Testis (tissue), 3 donors: Measurements from ENCODE around the gene PRPH2. TPM values are rescaled to one million over a fixed set of nuclear protein-coding genes. Genes with fewer than 3 reads are reported as not detected.

Experiments used
- DNase-seq: peaks from one replicate; pipeline ENCODE4 v3.0.0-alpha.2; 2019
- H3K27ac ChIP-seq, 2 donors: fragments of 200-600 bp; sonication (generic); one replicate each; pipeline ENCODE4 v1.5.1; 2019
- H3K27me3 ChIP-seq: fragments of 200-600 bp; sonication (generic); one replicate; pipeline ENCODE4 v1.5.1; 2019
- H3K36me3 ChIP-seq: fragments of 200-600 bp; sonication (generic); one replicate; pipeline ENCODE4 v1.5.1; 2017; ENCODE audit warnings: low read depth; ENCODE audit errors: missing control alignments
- H3K4me1 ChIP-seq: fragments of 200-600 bp; sonication (generic); one replicate; pipeline ENCODE4 v1.5.1; 2019
- H3K4me3 ChIP-seq, 2 donors: fragments of 200-600 bp; sonication (generic); one replicate each; pipeline ENCODE4 v1.5.1; 2017 to 2019
- H3K9me3 ChIP-seq: fragments of 200-600 bp; sonication (generic); one replicate; pipeline ENCODE4 v1.5.1; 2017
- POLR2A ChIP-seq: fragments of 450-650 bp; IDR thresholded peaks from one replicate; pipeline ENCODE4 v1.6.1; 2017; ENCODE audit warnings: antibody characterized with exemption, mild to moderate bottlenecking, moderate library complexity
- WGBS, 2 donors: methylation state at CpG; one replicate each; pipeline ENCODE4 v1.1.5; 2018; 5-methylcytosine and 5-hydroxymethylcytosine counted together
- intact Hi-C: fragments of 100-400 bp; cut with DNase I; formaldehyde crosslinking; loops from one replicate; pipeline ENCODE4 v1.15.1; 2023; ENCODE audit warnings: low total_unique reads
- polyA plus RNA-seq: library from polyadenylated mRNA; stranded (reverse); fragments of 350-450 nt; fragmentation: Illumina TruSeq; extraction: RNeasy Lipid Tissue Mini Kit (QIAGEN cat#74804); gene quantifications from one replicate; pipeline ENCODE4 v1.2.3, GENCODE V29; 2014; ENCODE audit warnings: low read depth, low replicate concordance; ENCODE audit not compliant: insufficient read depth
- total RNA-seq, 2 donors: library from RNA; depleted of rRNA; stranded (reverse); fragments of >200 nt; gene quantifications; one replicate each; pipeline ENCODE4 v1.2.3, GENCODE V29; 2016
- TF ChIP-seq, protein P1 (sequence below), 3 experiments: fragments of 450-650 bp in 2 of 3; fragments of 200-600 bp in 1 of 3; sonication (generic) in 1 of 3; IDR thresholded peaks; one replicate each; pipeline ENCODE4 v1.5.1; 2016 to 2019; ENCODE audit warnings: antibody characterized with exemption in 3 of 3, mild to moderate bottlenecking in 2 of 3, moderate library complexity in 1 of 3

The PRPH2 gene
- total and polyA plus RNA-seq, 3 donors from 2014 or later: 5.4 to 6.6 (median 6.0) TPM

DNA sequence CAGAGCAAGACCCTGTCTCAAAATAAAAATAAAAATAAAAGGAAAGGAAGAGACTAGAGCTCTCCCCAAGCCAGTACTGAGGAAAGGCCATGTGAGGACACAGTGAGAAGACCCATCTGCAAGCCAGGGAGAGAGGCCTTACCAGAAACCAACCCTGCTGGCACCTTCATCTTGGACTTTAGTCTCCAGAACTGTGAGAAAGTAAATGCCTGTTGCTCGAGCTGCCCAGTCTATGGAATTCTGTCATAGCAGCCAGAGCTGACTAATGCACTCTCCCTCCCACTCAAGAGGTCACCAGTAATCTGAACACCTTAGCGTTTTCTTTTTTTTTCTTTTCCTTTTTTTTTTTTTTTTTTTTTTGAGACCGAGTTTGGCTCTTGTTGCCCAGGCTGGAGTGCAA is 7.3 kb upstream of the PRPH2 start:
- Histone ChIP-seq H3K9me3 (no peaks in the 10 kb centered on the region), H3K27ac (no peak overlapping the region), H3K36me3 (no peaks in the 10 kb centered on the region), H3K4me3 (no peak overlapping the region), H3K4me1 (peaks cover 8% of the 10 kb centered on the region), H3K27me3 (no peaks in the 10 kb centered on the region)
- TF ChIP-seq POLR2A: no peak
- TF ChIP-seq, protein P1, sequence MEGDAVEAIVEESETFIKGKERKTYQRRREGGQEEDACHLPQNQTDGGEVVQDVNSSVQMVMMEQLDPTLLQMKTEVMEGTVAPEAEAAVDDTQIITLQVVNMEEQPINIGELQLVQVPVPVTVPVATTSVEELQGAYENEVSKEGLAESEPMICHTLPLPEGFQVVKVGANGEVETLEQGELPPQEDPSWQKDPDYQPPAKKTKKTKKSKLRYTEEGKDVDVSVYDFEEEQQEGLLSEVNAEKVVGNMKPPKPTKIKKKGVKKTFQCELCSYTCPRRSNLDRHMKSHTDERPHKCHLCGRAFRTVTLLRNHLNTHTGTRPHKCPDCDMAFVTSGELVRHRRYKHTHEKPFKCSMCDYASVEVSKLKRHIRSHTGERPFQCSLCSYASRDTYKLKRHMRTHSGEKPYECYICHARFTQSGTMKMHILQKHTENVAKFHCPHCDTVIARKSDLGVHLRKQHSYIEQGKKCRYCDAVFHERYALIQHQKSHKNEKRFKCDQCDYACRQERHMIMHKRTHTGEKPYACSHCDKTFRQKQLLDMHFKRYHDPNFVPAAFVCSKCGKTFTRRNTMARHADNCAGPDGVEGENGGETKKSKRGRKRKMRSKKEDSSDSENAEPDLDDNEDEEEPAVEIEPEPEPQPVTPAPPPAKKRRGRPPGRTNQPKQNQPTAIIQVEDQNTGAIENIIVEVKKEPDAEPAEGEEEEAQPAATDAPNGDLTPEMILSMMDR (IDR thresholded peaks at IDR 0.05): no peak
- no peak for DNase-seq
- intact Hi-C loops: loop anchor here (10.0 kb wide), 2 partner anchors 65 to 145 kb away; partner anchors contain the start of gene RPL7L1
- WGBS, 2 donors: 58 to 65% methylated on average over 3 of the region's 3 CpGs

DNA sequence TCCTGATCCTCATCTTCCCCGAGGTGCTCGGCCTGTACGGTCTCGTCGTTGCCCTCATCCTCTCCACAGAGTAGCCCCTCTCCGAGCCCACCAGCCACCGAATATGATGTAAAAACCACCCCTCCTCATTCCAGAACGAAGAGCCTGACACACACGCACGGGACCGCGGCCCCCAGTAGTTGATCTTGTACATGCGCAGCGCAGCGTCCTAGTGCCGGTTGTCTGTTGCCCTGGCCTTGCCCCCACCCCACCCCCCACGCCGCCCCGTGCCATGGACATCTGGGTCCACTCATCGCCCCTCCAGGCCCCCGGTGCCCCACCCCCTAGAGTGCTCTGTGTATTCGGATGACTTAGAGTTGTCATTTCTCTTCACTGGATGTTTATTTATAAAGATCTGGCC is 5.2 kb upstream of the PRPH2 start:
- H3K27me3 ChIP-seq: no peaks in the 10 kb centered on the region
- intact Hi-C loops: loop anchor here (10.0 kb wide), 2 partner anchors 63 to 147 kb away; partner anchors contain the start of gene RPL7L1
- no peaks in the 10 kb centered on the region for H3K9me3 ChIP-seq
- 41 to 42% methylated on average over 13 to 22 of the region's 22 CpGs for WGBS, 2 donors
- DNase-seq: peak; percentile 65
- peak overlapping the region; percentile 34 to 84 for H3K27ac ChIP-seq
- H3K36me3 ChIP-seq: no peaks in the 10 kb centered on the region
- peaks cover 8% of the 10 kb centered on the region for H3K4me1 ChIP-seq
- TF ChIP-seq, protein P1 (IDR thresholded peaks at IDR 0.05): no peak
- TF ChIP-seq POLR2A: no peak
- peak overlapping the region; percentile 61 to 62 for H3K4me3 ChIP-seq

DNA sequence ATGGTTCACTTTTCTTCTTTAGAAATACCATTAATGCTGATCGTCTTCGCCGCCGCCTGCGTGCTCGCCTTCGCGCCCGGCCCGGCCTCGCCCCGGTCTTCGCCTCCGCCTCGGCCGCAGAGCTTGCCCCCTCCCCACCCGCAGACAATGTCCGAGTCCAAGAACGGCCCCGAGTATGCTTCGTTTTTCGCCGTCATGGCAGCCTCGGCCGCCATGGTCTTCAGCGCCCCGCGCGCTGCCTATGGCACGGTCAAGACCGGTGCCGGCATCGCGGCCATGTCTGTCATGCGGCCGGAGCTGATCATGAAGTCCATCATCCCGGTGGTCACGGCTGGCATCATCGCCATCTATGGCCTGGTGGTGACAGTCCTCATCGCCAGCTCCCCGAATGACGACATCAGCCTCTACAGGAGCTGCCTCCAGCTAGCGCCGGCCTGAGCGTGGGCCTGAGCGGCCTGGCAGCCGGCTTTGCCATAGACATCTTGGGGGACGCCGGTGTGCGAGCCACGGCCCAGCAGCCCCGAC is 4.8 kb upstream of the PRPH2 start:
- intact Hi-C loops: loop anchor here (10.0 kb wide), 2 partner anchors 62 to 148 kb away; partner anchors contain the start of gene RPL7L1
- WGBS, 2 donors: 11 to 19% methylated on average over 8 to 48 of the region's 52 CpGs
- peak; percentile 74 for DNase-seq

DNA sequence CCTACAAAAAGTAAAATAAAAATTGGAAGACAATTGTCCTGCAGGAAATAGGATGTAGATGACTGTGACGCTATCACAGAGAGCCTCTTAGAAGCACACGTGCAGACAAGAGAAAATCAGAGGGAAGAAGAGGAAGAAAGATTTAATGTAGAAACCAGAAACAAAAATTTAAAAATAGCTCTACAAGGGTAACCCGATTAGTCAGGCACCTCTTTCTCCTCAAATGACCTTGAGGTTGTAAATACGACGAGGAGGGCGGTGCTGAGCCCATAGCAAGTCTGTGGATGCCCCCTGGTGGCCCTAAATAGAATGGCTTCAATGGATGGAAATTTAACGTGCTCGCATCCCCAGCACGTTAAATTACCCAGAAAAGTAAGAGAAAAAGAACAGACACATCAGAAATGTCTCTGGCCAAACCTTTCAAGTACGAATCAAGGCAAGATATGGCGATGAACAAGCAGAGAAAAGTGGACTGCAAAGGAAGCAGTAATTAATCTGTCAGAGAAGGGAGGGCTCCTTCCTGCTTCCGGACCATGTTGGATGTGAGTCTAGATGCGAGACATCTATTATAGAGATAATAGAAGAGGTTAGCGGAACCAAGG is 4.2 kb upstream of the PRPH2 start:
- TF ChIP-seq POLR2A: no peak
- TF ChIP-seq, protein P1 (IDR thresholded peaks at IDR 0.05): peak; percentile 90 to 94 (median 91)
- intact Hi-C loops: loop anchor here (10.0 kb wide), 2 partner anchors 62 to 148 kb away; partner anchors contain the start of gene RPL7L1
- Histone ChIP-seq H3K36me3 (no peaks in the 10 kb centered on the region), H3K27ac (peak overlapping the region; percentile 34 to 84), H3K27me3 (no peaks in the 10 kb centered on the region), H3K9me3 (no peaks in the 10 kb centered on the region), H3K4me1 (peaks cover 8% of the 10 kb centered on the region), H3K4me3 (peak overlapping the region; percentile 61 to 62)
- peak; percentile 92 for DNase-seq
- 1% methylated on average over 14 of the region's 14 CpGs for WGBS, 2 donors

More for the DNA sequence above, 4.8 kb upstream of the PRPH2 start:
- H3K9me3 ChIP-seq: no peaks in the 10 kb centered on the region
- H3K27me3 ChIP-seq: no peaks in the 10 kb centered on the region
- TF ChIP-seq, protein P1 (IDR thresholded peaks at IDR 0.05): no peak
- no peak for TF ChIP-seq POLR2A
- H3K36me3 ChIP-seq: no peaks in the 10 kb centered on the region
- peak overlapping the region; percentile 34 to 84 for H3K27ac ChIP-seq
- H3K4me1 ChIP-seq: peaks cover 8% of the 10 kb centered on the region
- H3K4me3 ChIP-seq: peak overlapping the region; percentile 61 to 62
